ENCODE data around the gene BRINP2. TPM values are rescaled to one million over a fixed set of nuclear protein-coding genes. Genes with fewer than 3 reads are reported as not detected.

BRINP2 gene
- total and polyA plus RNA-seq, 2 of the 8 experiments (the other 6 are each of a cell fraction or from before 2014, with no cell fraction given) = 0.39 to 0.42 TPM

GRCh38 chr1:177170756-177171535 lies at the start of gene BRINP2 (continued):
- TF ChIP-seq SAP30 (IDR thresholded peaks at IDR 0.05; ENCODE audit: insufficient read depth, insufficient replicate concordance, low read length) = no peak
- TF ChIP-seq GTF2F1 (IDR thresholded peaks at IDR 0.05; ENCODE audit: borderline replicate concordance, low read depth, low read length) = no peak
- TF ChIP-seq CEBPB (IDR thresholded peaks at IDR 0.05; ENCODE audit: low read depth, low read length) = no peak
- peak; percentile 85 for TF ChIP-seq ASH2L (IDR thresholded peaks at IDR 0.05; ENCODE audit: low read length)
- TF ChIP-seq JUN (IDR thresholded peaks at IDR 0.05; ENCODE audit: low read depth, low read length) = no peak
- TF ChIP-seq USF2 (IDR thresholded peaks at IDR 0.05; ENCODE audit: low read length) = no peak
- TF ChIP-seq CHD1 (IDR thresholded peaks at IDR 0.05; ENCODE audit: low read depth, low read length) = no peak
- no peak for TF ChIP-seq ATF3 (IDR thresholded peaks at IDR 0.05; ENCODE audit: insufficient read depth, low read depth, low read length)
- no peak for TF ChIP-seq HDAC6 (IDR thresholded peaks at IDR 0.05; ENCODE audit: low read depth, low read length)
- no peak for TF ChIP-seq TAF7 (optimal IDR thresholded peaks at IDR 0.05; ENCODE audit: borderline replicate concordance, low read depth, low read length)
- TF ChIP-seq CBX5 (IDR thresholded peaks at IDR 0.05; ENCODE audit: low read depth, low read length) = no peak
- TF ChIP-seq EGR1 (IDR thresholded peaks at IDR 0.05; ENCODE audit: borderline replicate concordance, low read depth, low read length) = no peak
- TF ChIP-seq JUND (IDR thresholded peaks at IDR 0.05; ENCODE audit: low read length) = no peak
- TF ChIP-seq SRF (IDR thresholded peaks at IDR 0.05; ENCODE audit: low read depth, low read length) = no peak
- TF ChIP-seq POU5F1 (IDR thresholded peaks at IDR 0.05; ENCODE audit: low read depth, low read length) = peak; percentile 89; the same call in 1 of the 2 replicates
- TF ChIP-seq RBBP5 (IDR thresholded peaks at IDR 0.05; ENCODE audit: borderline replicate concordance, low read depth, low read length) = no peak
- no peak for TF ChIP-seq MAX (IDR thresholded peaks at IDR 0.05)
- 0 out of 4 replicates have a peak, but pooled peaks of 1 of the 2 experiments have one; percentile 39 for TF ChIP-seq SIN3A (conservative IDR thresholded peaks at IDR 0.05 in 1 of 2, IDR thresholded peaks at IDR 0.05 in 1 of 2; ENCODE audit: low read depth in 1 of 2, low read length in 2 of 2)
- no peak for TF ChIP-seq ZNF274 (IDR thresholded peaks at IDR 0.05; ENCODE audit: borderline replicate concordance, extremely low read depth, low read length)
- no peak for TF ChIP-seq TEAD4 (IDR thresholded peaks at IDR 0.05; ENCODE audit: low read depth, low read length)
- no peak for TF ChIP-seq KDM5A (IDR thresholded peaks at IDR 0.05; ENCODE audit: low read length)
- no peak for TF ChIP-seq POLR2A (IDR thresholded peaks at IDR 0.05; ENCODE audit: control extremely low read depth in 1 of 2, low read depth in 2 of 2, low read length in 2 of 2)
- TF ChIP-seq SIRT6 (IDR thresholded peaks at IDR 0.05; ENCODE audit: low read length) = no peak

Measured in H1 (cell line).